Measurements from ENCODE around the gene OSBPL5. TPM values are rescaled to one million over a fixed set of nuclear protein-coding genes. Genes with fewer than 3 reads are reported as not detected.

OSBPL5 gene
- total and polyA plus RNA-seq, 5 donors from 2014 or later: 0.22 to 2.2 (median 0.23) TPM; not detected in 2

- H3K4me3 Mint-ChIP-seq: peak overlapping the region in 1 of 4 donors; percentile 27
- DNase-seq: no peak
Measured at GRCh38 chr11:3051196-3052108, 113.7 kb downstream of the OSBPL5 start.

GRCh38 chr11:3050386-3051195 lies 114.5 kb downstream of the OSBPL5 start:
- Mint-ChIP-seq H3K27me3 (no peaks in the 10 kb centered on the region), H3K9me3 (no peaks in the 10 kb centered on the region), H3K4me3 (peak overlapping the region; percentile 27 to 87 (median 48)), H3K27ac (peak overlapping the region; percentile 48 to 94 (median 77)), H3K36me3 (peaks cover 15% of the 10 kb centered on the region), H3K4me1 (peaks cover 0 to 58% (median 28%) of the 10 kb centered on the region in 4 donors)
- no peaks in the 10 kb centered on the region for H3K9me3 ChIP-seq (ENCODE audit: control insufficient read depth in 2 of 2, low read length in 2 of 2)
- peaks cover 24% of the 10 kb centered on the region for H3K36me3 ChIP-seq (ENCODE audit: control insufficient read depth, insufficient read depth, low read length)
- H3K27me3 ChIP-seq (ENCODE audit: control insufficient read depth, insufficient read depth, low read length): no peaks in the 10 kb centered on the region
- DNase-seq (no peak), ATAC-seq (ENCODE audit: low read depth in 2 of 2) (no peak)
- H3K4me3 ChIP-seq (ENCODE audit: low read depth, low read length): no peak overlapping the region
- peak overlapping the region; percentile 81 for H3K27ac ChIP-seq (ENCODE audit: insufficient read depth, low read length, poor library complexity, severe bottlenecking)
- peaks cover 23% of the 10 kb centered on the region for H3K4me1 ChIP-seq (ENCODE audit: control insufficient read depth, insufficient read depth, low read length, poor library complexity, severe bottlenecking)

More at GRCh38 chr11:3051196-3052108, 113.7 kb downstream of the OSBPL5 start:
- H3K27ac Mint-ChIP-seq: peak overlapping the region in 2 of 3 donors; percentile 35 to 94
- no peak overlapping the region for H3K4me3 ChIP-seq (ENCODE audit: low read depth, low read length)
- H3K27me3 Mint-ChIP-seq: no peaks in the 10 kb centered on the region
- H3K4me1 ChIP-seq (ENCODE audit: control insufficient read depth, insufficient read depth, low read length, poor library complexity, severe bottlenecking): peaks cover 31% of the 10 kb centered on the region
- no peaks in the 10 kb centered on the region for H3K9me3 Mint-ChIP-seq
- peaks cover 0 to 66% (median 36%) of the 10 kb centered on the region in 4 donors for H3K4me1 Mint-ChIP-seq
- H3K36me3 ChIP-seq (ENCODE audit: control insufficient read depth, insufficient read depth, low read length): peaks cover 18% of the 10 kb centered on the region
- no peaks in the 10 kb centered on the region for H3K9me3 ChIP-seq (ENCODE audit: control insufficient read depth in 2 of 2, low read length in 2 of 2)
- peaks cover 15% of the 10 kb centered on the region for H3K36me3 Mint-ChIP-seq
- ATAC-seq (ENCODE audit: low read depth in 2 of 2): no peak
- no peaks in the 10 kb centered on the region for H3K27me3 ChIP-seq (ENCODE audit: control insufficient read depth, insufficient read depth, low read length)
- H3K27ac ChIP-seq (ENCODE audit: insufficient read depth, low read length, poor library complexity, severe bottlenecking): no peak overlapping the region

GRCh38 chr11:3049430-3050243 lies 115.5 kb downstream of the OSBPL5 start:
- peak overlapping the region in 3 of 4 donors; percentile 41 to 87 (median 56) for H3K4me3 Mint-ChIP-seq
- no peak overlapping the region for H3K4me3 ChIP-seq (ENCODE audit: low read depth, low read length)
- H3K36me3 ChIP-seq (ENCODE audit: control insufficient read depth, insufficient read depth, low read length): peaks cover 30% of the 10 kb centered on the region

GRCh38 chr11:3047637-3048036 lies 117.5 kb downstream of the OSBPL5 start:
- peaks cover 0 to 40% (median 18%) of the 10 kb centered on the region in 4 donors for H3K4me1 Mint-ChIP-seq
- ATAC-seq (ENCODE audit: low read depth in 2 of 2): no peak
- H3K27ac ChIP-seq (ENCODE audit: insufficient read depth, low read length, poor library complexity, severe bottlenecking): no peak overlapping the region
- no peak overlapping the region for H3K4me3 ChIP-seq (ENCODE audit: low read depth, low read length)
- H3K27ac Mint-ChIP-seq: no peak overlapping the region
- H3K9me3 Mint-ChIP-seq: no peaks in the 10 kb centered on the region
- H3K36me3 ChIP-seq (ENCODE audit: control insufficient read depth, insufficient read depth, low read length): peaks cover 25% of the 10 kb centered on the region
- peak overlapping the region in 1 of 4 donors; percentile 27 for H3K4me3 Mint-ChIP-seq
- DNase-seq: no peak
- peaks cover 6% of the 10 kb centered on the region for H3K36me3 Mint-ChIP-seq
- no peaks in the 10 kb centered on the region for H3K9me3 ChIP-seq (ENCODE audit: control insufficient read depth in 2 of 2, low read length in 2 of 2)
- H3K27me3 ChIP-seq (ENCODE audit: control insufficient read depth, insufficient read depth, low read length): no peaks in the 10 kb centered on the region
- peaks cover 19% of the 10 kb centered on the region for H3K4me1 ChIP-seq (ENCODE audit: control insufficient read depth, insufficient read depth, low read length, poor library complexity, severe bottlenecking)
- no peaks in the 10 kb centered on the region for H3K27me3 Mint-ChIP-seq

More at GRCh38 chr11:3049430-3050243, 115.5 kb downstream of the OSBPL5 start:
- no peaks in the 10 kb centered on the region for H3K27me3 ChIP-seq (ENCODE audit: control insufficient read depth, insufficient read depth, low read length)
- H3K9me3 ChIP-seq (ENCODE audit: control insufficient read depth in 2 of 2, low read length in 2 of 2): no peaks in the 10 kb centered on the region
- H3K36me3 Mint-ChIP-seq: peaks cover 12% of the 10 kb centered on the region
- no peaks in the 10 kb centered on the region for H3K9me3 Mint-ChIP-seq
- DNase-seq: peak; percentile 60 to 80 (median 65)
- H3K27ac ChIP-seq (ENCODE audit: insufficient read depth, low read length, poor library complexity, severe bottlenecking): peak overlapping the region; percentile 81
- peak; percentile 95 to 96 for ATAC-seq (ENCODE audit: low read depth in 2 of 2)
- H3K27ac Mint-ChIP-seq: peak overlapping the region in 2 of 3 donors; percentile 77 to 94
- peaks cover 19% of the 10 kb centered on the region for H3K4me1 ChIP-seq (ENCODE audit: control insufficient read depth, insufficient read depth, low read length, poor library complexity, severe bottlenecking)
- H3K4me1 Mint-ChIP-seq: peaks cover 0 to 51% (median 23%) of the 10 kb centered on the region in 4 donors
- no peaks in the 10 kb centered on the region for H3K27me3 Mint-ChIP-seq

GRCh38 chr11:3046641-3047040 lies 118.5 kb downstream of the OSBPL5 start:
- no peak overlapping the region for H3K27ac ChIP-seq (ENCODE audit: insufficient read depth, low read length, poor library complexity, severe bottlenecking)
- Mint-ChIP-seq H3K4me3 (no peak overlapping the region), H3K4me1 (peaks cover 0 to 34% (median 16%) of the 10 kb centered on the region in 4 donors), H3K36me3 (peaks cover 6% of the 10 kb centered on the region), H3K9me3 (no peaks in the 10 kb centered on the region), H3K27ac (peak overlapping the region in 1 of 3 donors; percentile 60), H3K27me3 (no peaks in the 10 kb centered on the region)
- H3K9me3 ChIP-seq (ENCODE audit: control insufficient read depth in 2 of 2, low read length in 2 of 2): no peaks in the 10 kb centered on the region
- no peaks in the 10 kb centered on the region for H3K27me3 ChIP-seq (ENCODE audit: control insufficient read depth, insufficient read depth, low read length)
- no peak overlapping the region for H3K4me3 ChIP-seq (ENCODE audit: low read depth, low read length)
- peaks cover 25% of the 10 kb centered on the region for H3K36me3 ChIP-seq (ENCODE audit: control insufficient read depth, insufficient read depth, low read length)
- ATAC-seq (ENCODE audit: low read depth in 2 of 2): no peak
- H3K4me1 ChIP-seq (ENCODE audit: control insufficient read depth, insufficient read depth, low read length, poor library complexity, severe bottlenecking): peaks cover 19% of the 10 kb centered on the region
- no peak for DNase-seq

- no peaks in the 10 kb centered on the region for H3K27me3 Mint-ChIP-seq
Measured at GRCh38 chr11:3046190-3046589, 118.9 kb downstream of the OSBPL5 start.

GRCh38 chr11:3044915-3045314 lies 120.2 kb downstream of the OSBPL5 start:
- H3K9me3 Mint-ChIP-seq: no peaks in the 10 kb centered on the region
- no peak overlapping the region for H3K27ac Mint-ChIP-seq
- Histone ChIP-seq H3K27ac (ENCODE audit: insufficient read depth, low read length, poor library complexity, severe bottlenecking) (no peak overlapping the region), H3K4me1 (ENCODE audit: control insufficient read depth, insufficient read depth, low read length, poor library complexity, severe bottlenecking) (peaks cover 11% of the 10 kb centered on the region), H3K27me3 (ENCODE audit: control insufficient read depth, insufficient read depth, low read length) (no peaks in the 10 kb centered on the region), H3K36me3 (ENCODE audit: control insufficient read depth, insufficient read depth, low read length) (peaks cover 38% of the 10 kb centered on the region), H3K9me3 (ENCODE audit: control insufficient read depth in 2 of 2, low read length in 2 of 2) (no peaks in the 10 kb centered on the region), H3K4me3 (ENCODE audit: low read depth, low read length) (no peak overlapping the region)
- ATAC-seq (ENCODE audit: low read depth in 2 of 2) (no peak), DNase-seq (no peak)
- no peak overlapping the region for H3K4me3 Mint-ChIP-seq
- H3K4me1 Mint-ChIP-seq: peaks cover 0 to 22% (median 11%) of the 10 kb centered on the region in 4 donors
- peaks cover 13% of the 10 kb centered on the region for H3K36me3 Mint-ChIP-seq
- no peaks in the 10 kb centered on the region for H3K27me3 Mint-ChIP-seq

More at GRCh38 chr11:3046190-3046589, 118.9 kb downstream of the OSBPL5 start:
- H3K9me3 Mint-ChIP-seq: no peaks in the 10 kb centered on the region
- ATAC-seq (ENCODE audit: low read depth in 2 of 2) (no peak), DNase-seq (no peak)
- peaks cover 0 to 30% (median 16%) of the 10 kb centered on the region in 4 donors for H3K4me1 Mint-ChIP-seq
- Histone ChIP-seq H3K27me3 (ENCODE audit: control insufficient read depth, insufficient read depth, low read length) (no peaks in the 10 kb centered on the region), H3K9me3 (ENCODE audit: control insufficient read depth in 2 of 2, low read length in 2 of 2) (no peaks in the 10 kb centered on the region), H3K4me1 (ENCODE audit: control insufficient read depth, insufficient read depth, low read length, poor library complexity, severe bottlenecking) (peaks cover 18% of the 10 kb centered on the region), H3K36me3 (ENCODE audit: control insufficient read depth, insufficient read depth, low read length) (peaks cover 25% of the 10 kb centered on the region), H3K27ac (ENCODE audit: insufficient read depth, low read length, poor library complexity, severe bottlenecking) (no peak overlapping the region), H3K4me3 (ENCODE audit: low read depth, low read length) (no peak overlapping the region)
- H3K27ac Mint-ChIP-seq: peak overlapping the region in 2 of 3 donors; percentile 46 to 60
- H3K4me3 Mint-ChIP-seq: no peak overlapping the region
- peaks cover 6% of the 10 kb centered on the region for H3K36me3 Mint-ChIP-seq

All from CD4-positive, CD25-positive, alpha-beta regulatory T cell (primary cell).